IMR-90 (cell line): Measurements from ENCODE around the gene RPUSD4. TPM values are rescaled to one million over a fixed set of nuclear protein-coding genes. Genes with fewer than 3 reads are reported as not detected.

Experiments used
- ATAC-seq: fragments of 200-7000 bp; cut with Tn5 transposase; 2 replicates; pipeline ENCODE4 v1.9.1; 2020; ENCODE audit warnings: low read depth, mild to moderate bottlenecking, moderate library complexity
- BruUV-seq: library from RNA; stranded (reverse); fragments of 400-500 nt; replicated peaks from 2 replicates; lab custom pipeline; 2021; lab: Mats Ljungman, UMichigan
- CTCF ChIA-PET: fragments of 300-600 bp; formaldehyde crosslinking; extraction: SDS; loops from one replicate; lab custom pipeline; 2021; ENCODE audit warnings: antibody characterized with exemption; lab: Yijun Ruan, JAX
- POLR2A ChIA-PET: fragments of 300-600 bp; sonication (Branson Sonifier 250); formaldehyde crosslinking; loops from one replicate; lab custom pipeline; 2022; ENCODE audit warnings: antibody characterized with exemption; ENCODE audit not compliant: unreplicated experiment; lab: Charles Lee
- DNase-seq: peaks from one replicate; pipeline ENCODE4 v3.0.0; 2013
- H2AFZ ChIP-seq: replicated peaks from 2 replicates; pipeline ENCODE3; 2013; ENCODE audit warnings: low read length, mild to moderate bottlenecking; ENCODE audit not compliant: poor library complexity
- H2AK5ac ChIP-seq: 2 replicates; pipeline ENCODE4 v1.6.1; 2013; ENCODE audit warnings: low read depth, low read length, inconsistent platforms
- H2AK9ac ChIP-seq: replicated peaks from 2 replicates; pipeline ENCODE3; 2013; ENCODE audit warnings: mild to moderate bottlenecking, low read depth, low read length, moderate library complexity; ENCODE audit not compliant: poor library complexity
- H2BK120ac ChIP-seq: 2 replicates; pipeline ENCODE4 v1.6.1; 2013; ENCODE audit warnings: low read depth, low read length, inconsistent platforms
- H2BK15ac ChIP-seq: 3 replicates; pipeline ENCODE4 v1.6.1; 2013; ENCODE audit warnings: low read depth, low read length, inconsistent platforms
- H2BK20ac ChIP-seq: 2 replicates; pipeline ENCODE4 v1.6.1; 2013; ENCODE audit warnings: low read depth, mild to moderate bottlenecking, inconsistent platforms, low read length, moderate library complexity
- H2BK5ac ChIP-seq: 2 replicates; pipeline ENCODE4 v1.6.1; 2013; ENCODE audit warnings: mild to moderate bottlenecking, low read depth, low read length, inconsistent platforms; ENCODE audit not compliant: poor library complexity, severe bottlenecking
- H3K14ac ChIP-seq: replicated peaks from 2 replicates; pipeline ENCODE4 v1.6.1; 2013; ENCODE audit warnings: low read depth, low read length, inconsistent platforms
- H3K18ac ChIP-seq: 2 replicates; pipeline ENCODE4 v1.6.1; 2013; ENCODE audit warnings: low read depth, low read length, control low read depth
- H3K23ac ChIP-seq: 2 replicates; pipeline ENCODE4 v1.6.1; 2013; ENCODE audit warnings: low read depth, low read length, inconsistent platforms
- H3K27ac ChIP-seq: 2 replicates; pipeline ENCODE4 v1.5.1; 2013; ENCODE audit warnings: mild to moderate bottlenecking, control low read depth, low read length; ENCODE audit not compliant: insufficient read depth
- H3K27me3 ChIP-seq: 2 replicates; pipeline ENCODE4 v1.6.1; 2013; ENCODE audit warnings: low read length; ENCODE audit not compliant: control insufficient read depth, insufficient read depth
- H3K36me3 ChIP-seq: 2 replicates; pipeline ENCODE4 v1.6.1; 2013; ENCODE audit warnings: low read length, mixed read lengths; ENCODE audit not compliant: control insufficient read depth, insufficient read depth
- H3K4ac ChIP-seq: 2 replicates; pipeline ENCODE4 v1.6.1; 2013; ENCODE audit warnings: low read depth, low read length, inconsistent platforms
- H3K4me1 ChIP-seq: 2 replicates; pipeline ENCODE4 v1.6.1; 2013; ENCODE audit warnings: low read length, mixed read lengths; ENCODE audit not compliant: control insufficient read depth, insufficient read depth
- H3K4me2 ChIP-seq: 2 replicates; pipeline ENCODE4 v1.6.1; 2013; ENCODE audit warnings: low read depth, mild to moderate bottlenecking, control low read depth, low read length, moderate library complexity
- H3K4me3 ChIP-seq: 2 replicates; pipeline ENCODE4 v1.5.1; 2013; ENCODE audit warnings: low read depth, mild to moderate bottlenecking, control low read depth, low read length, moderate library complexity; ENCODE audit not compliant: insufficient read depth
- H3K56ac ChIP-seq: 2 replicates; pipeline ENCODE4 v1.6.1; 2013; ENCODE audit warnings: low read length, inconsistent platforms; ENCODE audit not compliant: insufficient read depth; ENCODE audit errors: extremely low read depth
- H3K79me1 ChIP-seq, 2 experiments: 2 replicates each; pipeline ENCODE4 v1.6.1; 2013; ENCODE audit warnings: low read length in 2 of 2, inconsistent platforms in 1 of 2, low read depth in 1 of 2
- H3K9ac ChIP-seq: 2 replicates; pipeline ENCODE4 v1.6.1; 2013; ENCODE audit warnings: low read depth, low read length, control low read depth
- H3K9me1 ChIP-seq: 2 replicates; pipeline ENCODE4 v1.6.1; 2013; ENCODE audit warnings: low read length, inconsistent platforms; ENCODE audit not compliant: insufficient read depth
- H3K9me3 ChIP-seq: 2 replicates; pipeline ENCODE4 v1.6.1; 2013; ENCODE audit warnings: low read length; ENCODE audit not compliant: control insufficient read depth, insufficient read depth
- H4K20me1 ChIP-seq: 2 replicates; pipeline ENCODE4 v1.6.1; 2013; ENCODE audit warnings: low read length, inconsistent platforms; ENCODE audit not compliant: insufficient read depth
- H4K5ac ChIP-seq: 2 replicates; pipeline ENCODE4 v1.6.1; 2013; ENCODE audit warnings: mild to moderate bottlenecking, low read depth, low read length, control low read depth
- H4K8ac ChIP-seq, 2 experiments: 2 replicates each; pipeline ENCODE4 v1.6.1; 2013; ENCODE audit warnings: low read depth in 2 of 2, low read length in 2 of 2, control low read depth in 1 of 2, inconsistent platforms in 1 of 2
- H4K91ac ChIP-seq: 2 replicates; pipeline ENCODE4 v1.6.1; 2013; ENCODE audit warnings: low read depth, low read length, inconsistent platforms; ENCODE audit not compliant: insufficient read depth
- FOS ChIP-seq: fragments of 150-350 bp; IDR thresholded peaks from 2 replicates; pipeline ENCODE4 v1.6.1; 2016; ENCODE audit warnings: low read depth, low read length
- POLR2A ChIP-seq: IDR thresholded peaks from 2 replicates; pipeline ENCODE4 v1.6.1; 2012; ENCODE audit warnings: mild to moderate bottlenecking, low read depth, low read length
- WGBS, 2 experiments: methylation state at CpG; one replicate each; pipeline versions ENCODE4 v1.1.5 to v1.1.7; 2013; ENCODE audit warnings: missing lambda C conversion rate in 2 of 2; ENCODE audit not compliant: insufficient read length in 1 of 2; ENCODE audit errors: extremely low coverage in 2 of 2; 5-methylcytosine and 5-hydroxymethylcytosine counted together
- dilution Hi-C: fragments of 300-500 bp; cut with HindIII; formaldehyde crosslinking; loops from one replicate; pipeline ENCODE4 v1.14.3; 2018; ENCODE audit warnings: low sequenced_read_pairs; ENCODE audit not compliant: unreplicated experiment
- in situ Hi-C: fragments of 300-500 bp; cut with MboI; formaldehyde crosslinking; loops from 3 replicates; pipeline ENCODE4 v1.14.3; 2019; ENCODE audit warnings: low sequenced_read_pairs, inconsistent platforms, mixed read lengths
- intact Hi-C: fragments of 100-400 bp; cut with micrococcal nuclease; formaldehyde crosslinking; loops from 2 replicates; pipeline ENCODE4 v1.10.0; 2022
- polyA plus RNA-seq, 3 experiments: library from polyadenylated mRNA; depleted of rRNA; stranded (reverse); fragments of >200 nt; gene quantifications; 2 replicates each; pipeline ENCODE4 v1.2.3, GENCODE V29; 2012; ENCODE audit warnings: low replicate concordance in 1 of 3
- total RNA-seq: library from RNA; depleted of rRNA; stranded (reverse); fragments of >200 nt; gene quantifications from 2 replicates; pipeline ENCODE4 v1.2.3, GENCODE V29; 2012

Gene RPUSD4
- total and polyA plus RNA-seq, 2 of the 4 experiments (the other 2 are of a cell fraction) = 22.1 to 30.6 TPM

- Histone ChIP-seq H2BK15ac (no peak overlapping the region), H2BK120ac (no peak overlapping the region; the same call in 1 of the 2 replicates), H4K91ac (no peak overlapping the region), H3K18ac (no peak overlapping the region), H3K4me3 (no peak overlapping the region), H4K5ac (no peak overlapping the region), H4K20me1 (peaks cover 7% of the 10 kb centered on the region), H3K9me3 (no peaks in the 10 kb centered on the region), H2AK9ac (no peak overlapping the region), H3K27me3 (no peaks in the 10 kb centered on the region), H2BK5ac (peak overlapping the region; percentile 37), H3K9me1 (peaks cover 14% of the 10 kb centered on the region), H3K4me2 (peak overlapping the region; percentile 70; the same call in 1 of the 2 replicates), H3K56ac (no peak overlapping the region), H3K14ac (no peak overlapping the region), H2BK20ac (no peak overlapping the region), H3K9ac (no peak overlapping the region), H4K8ac (no peak overlapping the region), H3K23ac (no peak overlapping the region), H2AK5ac (no peak overlapping the region), H3K27ac (no peak overlapping the region), H3K4me1 (peaks cover 3% of the 10 kb centered on the region), H2AFZ (no peak overlapping the region), H3K36me3 (peaks cover 15% of the 10 kb centered on the region), H3K79me1 (peaks cover 0 to 16% of the 10 kb centered on the region in 2 experiments; a peak in 3 of 4 replicates), H3K4ac (no peak overlapping the region)
- in situ Hi-C loops = no loop called here
- peak; percentile 84 for ATAC-seq
- WGBS, 2 experiments = no CpG with 5 or more reads among the region's 2 CpGs
- intact Hi-C loops = loop anchor here (5.0 kb wide), 1 partner anchor 45 kb away; the partner anchor contains the start of genes FAM118B and RPUSD4
- DNase-seq = peak; percentile 70
- no peak for TF ChIP-seq POLR2A
- peak; percentile 52 for TF ChIP-seq FOS
- dilution Hi-C loops = no loop called here
- ChIA-PET CTCF (no interaction called here), POLR2A (no interaction called here)
- BruUV-seq = no TSS peak
These were observed 46.3 kb upstream of the RPUSD4 start for GRCh38 chr11:126257764-126258163.
